NCI-H2107 treated with DMSO at 0.1 percent for 48 hours (cell line): ENCODE data around the gene TENM4.
A peak's percentile ranks its signal among the peaks of the same experiment; 100 is the strongest.

Experiments
- DNase-seq: peaks from one replicate; lab custom pipeline; 2025; ENCODE audit not compliant: unreplicated experiment; lab: John Stamatoyannopoulos, UW

The TENM4 gene

GRCh38 chr11:78876676-78877075 lies 564.2 kb downstream of the TENM4 start:
- no peak for DNase-seq

GRCh38 chr11:78870655-78871054 lies 570.2 kb downstream of the TENM4 start:
- DNase-seq = no peak

GRCh38 chr11:78869293-78869692 lies 571.5 kb downstream of the TENM4 start:
- no peak for DNase-seq

GRCh38 chr11:78868563-78868962 lies 572.3 kb downstream of the TENM4 start:
- no peak for DNase-seq

- DNase-seq = no peak
Measured at GRCh38 chr11:78860720-78861422, 580.0 kb downstream of the TENM4 start.

GRCh38 chr11:78857688-78858087 lies 583.1 kb downstream of the TENM4 start:
- DNase-seq = no peak

- no peak for DNase-seq
Measured at GRCh38 chr11:78856211-78856610, 584.6 kb downstream of the TENM4 start.

GRCh38 chr11:78855116-78855515 lies 585.7 kb downstream of the TENM4 start:
- no peak for DNase-seq

- no peak for DNase-seq
Measured at GRCh38 chr11:78853521-78853920, 587.3 kb downstream of the TENM4 start.

GRCh38 chr11:78851878-78852586 lies 588.8 kb downstream of the TENM4 start:
- DNase-seq = no peak

GRCh38 chr11:78850078-78850477 lies 590.8 kb downstream of the TENM4 start:
- no peak for DNase-seq

- no peak for DNase-seq
Measured at GRCh38 chr11:78846269-78846668, 594.6 kb downstream of the TENM4 start.

- DNase-seq = no peak
Measured at GRCh38 chr11:78845496-78845895, 595.3 kb downstream of the TENM4 start.

- DNase-seq = no peak
Measured at GRCh38 chr11:78841456-78842060, 599.3 kb downstream of the TENM4 start.

- DNase-seq = no peak
Measured at GRCh38 chr11:78840623-78841022, 600.2 kb downstream of the TENM4 start.

GRCh38 chr11:78840200-78840599 lies 600.6 kb downstream of the TENM4 start:
- DNase-seq = no peak

GRCh38 chr11:78838417-78838816 lies 602.4 kb downstream of the TENM4 start:
- DNase-seq = peak; percentile 36

- DNase-seq = no peak
Measured at GRCh38 chr11:78835646-78836045, 605.2 kb downstream of the TENM4 start.

GRCh38 chr11:78834886-78835285 lies 605.9 kb downstream of the TENM4 start:
- DNase-seq = peak; percentile 35

GRCh38 chr11:78833237-78833636 lies 607.6 kb downstream of the TENM4 start:
- no peak for DNase-seq

GRCh38 chr11:78832226-78832947 lies 608.4 kb downstream of the TENM4 start:
- no peak for DNase-seq

- DNase-seq = no peak
Measured at GRCh38 chr11:78831571-78831970, 609.3 kb downstream of the TENM4 start.
